GM18499 (cell line): ENCODE results near the gene FZD2.

Source experiments
- ATAC-seq: cut with Tn5 transposase; IDR thresholded peaks from one replicate; pipeline ENCODE4 v1.9.1; 2021; ENCODE audit warnings: moderate number of reproducible peaks; ENCODE audit not compliant: insufficient read depth, unreplicated experiment

The FZD2 gene

GRCh38 chr17:44602970-44603369, 45.7 kb downstream of the FZD2 start:
- ATAC-seq = no peak

- ATAC-seq = no peak
These were observed 47.0 kb downstream of the FZD2 start for GRCh38 chr17:44604116-44604761.

GRCh38 chr17:44604768-44605485, 47.6 kb downstream of the FZD2 start:
- ATAC-seq = no peak

GRCh38 chr17:44606658-44607057, 49.4 kb downstream of the FZD2 start:
- no peak for ATAC-seq

GRCh38 chr17:44607836-44608690, 50.8 kb downstream of the FZD2 start:
- ATAC-seq = no peak

GRCh38 chr17:44608727-44609435, 51.6 kb downstream of the FZD2 start:
- no peak for ATAC-seq

- no peak for ATAC-seq
These were observed 53.0 kb downstream of the FZD2 start for GRCh38 chr17:44610331-44610730.
